Spinal cord (tissue), 10 donors: ENCODE measurements around the gene TM9SF4. TPM values are rescaled to one million over a fixed set of nuclear protein-coding genes. Genes with fewer than 3 reads are reported as not detected.
"Not testable (repeated sequence)": the region's sequence is repeated elsewhere in the genome, so short reads cannot be mapped to it uniquely, and the experiment has no call there.

Source experiments
- DNase-seq, 6 donors: peaks; one replicate each; pipeline versions ENCODE4 v3.0.0 to v3.0.0-alpha.2; 2013 to 2015; ENCODE audit warnings: low spot score in 6 of 6, low read depth in 4 of 6
- H3K27ac ChIP-seq: one replicate; pipeline ENCODE4 v1.5.1; 2013; ENCODE audit warnings: low read depth, low read length, control low read depth
- H3K27me3 ChIP-seq: one replicate; pipeline ENCODE4 v1.6.1; 2013; ENCODE audit warnings: low read length; ENCODE audit not compliant: control insufficient read depth, insufficient read depth
- H3K36me3 ChIP-seq: one replicate; pipeline ENCODE4 v1.6.1; 2013; ENCODE audit warnings: low read length; ENCODE audit not compliant: control insufficient read depth, insufficient read depth
- H3K4me1 ChIP-seq: one replicate; pipeline ENCODE4 v1.6.1; 2013; ENCODE audit warnings: low read length; ENCODE audit not compliant: control insufficient read depth, insufficient read depth
- H3K4me3 ChIP-seq: one replicate; pipeline ENCODE4 v1.5.1; 2013; ENCODE audit warnings: low read depth, low read length, control low read depth
- H3K9me3 ChIP-seq: one replicate; pipeline ENCODE4 v1.6.1; 2013; ENCODE audit warnings: low read length; ENCODE audit not compliant: control insufficient read depth, insufficient read depth
- WGBS: methylation state at CpG from one replicate; pipeline ENCODE4 v1.1.5; 2013; ENCODE audit warnings: missing lambda C conversion rate; ENCODE audit not compliant: insufficient coverage; 5-methylcytosine and 5-hydroxymethylcytosine counted together
- polyA plus RNA-seq, 2 donors: library from polyadenylated mRNA; unstranded; fragments of 120-200 nt; gene quantifications; one replicate each; pipeline ENCODE4 v1.2.1, GENCODE V29; 2013; ENCODE audit not compliant: insufficient read length in 2 of 2
- total RNA-seq, 2 donors: library from RNA; depleted of rRNA in 1 of 2; stranded (reverse); fragments of 120-200 nt in 1 of 2; fragments of >200 nt in 1 of 2; gene quantifications; one replicate each; pipeline versions ENCODE4 v1.2.3 to v1.2.4, GENCODE V29; 2013 to 2014
- donor health status: healthy.

Gene TM9SF4
- total and polyA plus RNA-seq, 4 donors = 33.2 to 65.9 (median 49.1) TPM

DNA sequence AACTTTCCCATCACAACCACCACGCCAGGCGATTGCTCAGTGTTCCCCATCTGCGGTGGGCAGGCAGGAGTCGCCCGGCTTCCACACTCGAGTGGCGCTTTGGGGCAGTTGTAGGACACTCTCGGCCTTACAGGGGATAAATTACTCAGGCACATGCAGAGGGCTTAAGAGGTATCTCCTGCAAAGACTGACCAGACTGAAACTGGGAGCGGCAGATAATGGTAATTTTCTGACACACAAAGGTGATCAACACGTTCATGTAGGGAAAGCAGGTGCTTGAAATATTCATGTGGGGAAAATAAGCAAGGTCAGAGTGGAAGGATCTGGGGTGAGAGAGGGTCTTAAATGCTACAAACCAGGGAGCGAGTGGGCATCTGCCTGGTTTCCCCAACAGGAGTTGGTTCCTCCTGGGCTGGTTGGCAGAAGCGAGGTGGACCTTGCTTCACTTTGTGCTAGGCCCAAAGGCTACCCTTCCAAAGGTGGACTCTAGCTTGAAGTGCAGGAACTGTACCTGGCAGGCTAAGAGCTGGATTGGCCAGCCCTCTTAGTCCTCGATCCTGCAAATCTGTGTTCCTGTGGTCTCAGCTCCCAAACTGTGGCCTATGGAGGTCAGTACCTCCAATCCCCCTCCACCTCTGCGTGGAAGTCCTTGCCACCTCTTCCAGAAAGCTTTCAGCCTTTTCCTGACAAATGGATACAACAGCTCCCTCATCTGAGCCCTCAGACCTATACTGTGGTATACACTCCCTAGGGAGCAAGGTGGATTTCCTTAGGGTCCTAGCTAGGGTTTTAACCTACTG lies 81.3 kb downstream of the TM9SF4 start:
- DNase-seq = peak in 1 of 6 donors; percentile 6
- H3K9me3 ChIP-seq = no peaks in the 10 kb centered on the region
- WGBS = 27% methylated on average over 14 of the region's 14 CpGs
- H3K27me3 ChIP-seq = no peaks in the 10 kb centered on the region
- H3K4me3 ChIP-seq = peak overlapping the region; percentile 51
- H3K27ac ChIP-seq = peak overlapping the region; percentile 54
- peaks cover 34% of the 10 kb centered on the region for H3K4me1 ChIP-seq
- H3K36me3 ChIP-seq = peaks cover 33% of the 10 kb centered on the region

DNA sequence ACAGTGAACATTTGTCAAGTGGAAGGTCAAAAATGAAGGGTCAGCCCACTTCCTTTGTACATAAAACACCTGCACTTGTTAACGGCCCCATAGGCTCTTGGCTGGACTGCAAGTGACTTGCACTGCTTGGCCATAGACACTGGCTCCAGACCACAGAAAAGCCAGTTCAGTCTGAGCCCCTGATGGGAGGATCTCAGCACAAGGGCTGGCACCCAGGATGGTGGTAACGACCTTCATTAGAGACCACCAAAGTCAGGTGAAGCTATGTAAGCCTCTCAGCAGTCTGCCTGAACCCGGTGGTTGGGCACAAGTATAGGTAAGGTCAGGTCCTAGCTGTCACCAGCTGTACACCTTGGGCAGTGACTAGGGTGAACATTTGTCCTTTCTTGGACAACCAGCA lies 81.9 kb downstream of the TM9SF4 start:
- 74% methylated on average over 3 of the region's 3 CpGs for WGBS
- Histone ChIP-seq H3K4me3 (no peak overlapping the region), H3K9me3 (no peaks in the 10 kb centered on the region), H3K27ac (no peak overlapping the region), H3K36me3 (peaks cover 39% of the 10 kb centered on the region), H3K4me1 (peaks cover 34% of the 10 kb centered on the region), H3K27me3 (no peaks in the 10 kb centered on the region)
- DNase-seq = no peak

DNA sequence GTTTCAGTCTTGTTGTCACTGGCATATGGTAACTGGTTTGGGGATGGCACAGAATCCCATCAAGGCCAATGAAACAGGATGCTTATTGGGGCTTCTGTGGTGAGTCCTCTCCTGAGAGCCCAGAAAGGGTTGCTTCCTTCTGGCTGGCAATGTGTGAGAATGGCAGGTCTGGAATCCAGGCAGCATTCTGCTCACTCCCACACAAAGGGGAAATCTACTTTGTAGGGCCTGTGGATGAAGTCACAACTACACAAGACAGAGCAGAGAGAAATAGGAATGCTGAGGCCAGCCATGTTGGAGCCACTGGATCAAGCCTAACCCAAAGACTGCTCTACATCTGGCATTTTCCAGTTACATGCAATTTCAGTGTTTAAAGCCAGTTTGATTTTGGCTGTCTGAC lies 82.4 kb downstream of the TM9SF4 start:
- DNase-seq = no peak
- peaks cover 43% of the 10 kb centered on the region for H3K36me3 ChIP-seq
- H3K9me3 ChIP-seq = no peaks in the 10 kb centered on the region
- peaks cover 34% of the 10 kb centered on the region for H3K4me1 ChIP-seq
- no peak overlapping the region for H3K27ac ChIP-seq
- H3K27me3 ChIP-seq = no peaks in the 10 kb centered on the region
- no peak overlapping the region for H3K4me3 ChIP-seq

DNA sequence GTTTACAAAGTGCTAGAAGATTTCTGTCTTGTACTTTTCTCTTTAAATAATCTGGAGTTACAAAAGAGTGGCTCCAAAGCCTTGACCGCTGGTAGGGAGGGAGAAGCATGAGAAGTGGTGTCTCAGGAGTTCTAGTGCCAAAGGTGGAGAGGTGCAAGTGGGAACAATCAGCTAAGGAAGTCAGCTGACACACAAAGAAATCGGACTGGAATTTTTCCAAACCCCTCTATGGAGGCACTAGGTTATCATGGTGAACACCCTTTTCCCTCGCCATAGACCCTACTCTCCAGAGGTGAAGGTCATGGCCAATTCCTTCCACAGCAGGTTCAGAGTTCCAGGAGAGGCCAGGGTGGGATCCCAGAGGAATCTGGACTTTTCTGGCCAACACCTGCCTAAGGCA lies 83.2 kb downstream of the TM9SF4 start:
- no peak for DNase-seq
- Histone ChIP-seq H3K27ac (no peak overlapping the region), H3K27me3 (no peaks in the 10 kb centered on the region), H3K4me3 (no peak overlapping the region), H3K9me3 (no peaks in the 10 kb centered on the region), H3K4me1 (peaks cover 34% of the 10 kb centered on the region), H3K36me3 (peaks cover 50% of the 10 kb centered on the region)
- WGBS = 80% methylated on average over 1 of the region's 3 CpGs

DNA sequence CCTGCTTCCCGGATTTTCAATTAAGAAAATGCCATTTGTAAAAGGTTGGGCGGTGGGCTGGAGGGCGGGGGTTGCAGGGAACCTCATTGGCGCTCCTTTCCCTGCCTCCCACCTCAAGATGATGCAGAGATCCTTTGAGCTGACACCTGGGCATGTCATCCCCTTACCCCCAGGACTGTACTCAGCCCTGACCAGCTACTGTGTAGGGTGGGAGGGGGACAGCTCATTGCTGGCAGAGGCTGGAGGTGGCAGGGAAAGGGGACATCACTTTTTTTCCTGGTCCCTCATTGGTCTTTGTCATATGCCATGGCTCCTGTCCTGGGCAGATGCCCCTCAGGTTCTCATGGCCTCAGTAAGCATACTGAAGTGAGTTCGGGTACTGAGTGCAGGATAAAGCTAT lies 83.8 kb downstream of the TM9SF4 start:
- no CpG with 5 or more reads among the region's 5 CpGs for WGBS
- peaks cover 45% of the 10 kb centered on the region for H3K36me3 ChIP-seq
- DNase-seq = not testable (repeated sequence)

DNA sequence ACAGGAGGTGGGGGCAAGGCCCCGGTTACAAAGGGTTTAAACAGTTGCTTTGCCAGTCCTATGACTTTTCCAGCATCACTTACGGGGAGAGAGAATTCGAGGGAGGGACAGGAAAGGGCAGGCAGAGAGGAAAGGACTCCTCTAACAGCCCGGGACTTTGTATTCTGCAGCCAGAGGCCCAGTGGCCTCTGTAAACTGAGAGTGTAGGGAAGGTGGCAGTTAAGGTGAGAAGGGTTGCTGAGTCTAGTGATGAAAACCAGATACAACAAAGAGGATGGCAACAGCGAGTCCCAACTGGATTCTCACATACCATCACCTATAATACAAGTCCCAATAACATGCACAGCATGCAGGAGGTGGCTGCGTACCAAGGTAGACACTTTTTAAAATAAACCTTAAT lies 84.5 kb downstream of the TM9SF4 start:
- Histone ChIP-seq H3K4me3 (no peak overlapping the region), H3K9me3 (no peaks in the 10 kb centered on the region), H3K36me3 (peaks cover 39% of the 10 kb centered on the region), H3K4me1 (peaks cover 21% of the 10 kb centered on the region), H3K27me3 (no peaks in the 10 kb centered on the region), H3K27ac (no peak overlapping the region)
- DNase-seq = peak in 1 of 6 donors; percentile 35
- WGBS = 100% methylated on average over 2 of the region's 6 CpGs

More for the DNA sequence above, 83.8 kb downstream of the TM9SF4 start:
- H3K4me3 ChIP-seq, H3K9me3 ChIP-seq, H3K27me3 ChIP-seq, H3K27ac ChIP-seq: not testable (repeated sequence)
- H3K4me1 ChIP-seq = peaks cover 27% of the 10 kb centered on the region

DNA sequence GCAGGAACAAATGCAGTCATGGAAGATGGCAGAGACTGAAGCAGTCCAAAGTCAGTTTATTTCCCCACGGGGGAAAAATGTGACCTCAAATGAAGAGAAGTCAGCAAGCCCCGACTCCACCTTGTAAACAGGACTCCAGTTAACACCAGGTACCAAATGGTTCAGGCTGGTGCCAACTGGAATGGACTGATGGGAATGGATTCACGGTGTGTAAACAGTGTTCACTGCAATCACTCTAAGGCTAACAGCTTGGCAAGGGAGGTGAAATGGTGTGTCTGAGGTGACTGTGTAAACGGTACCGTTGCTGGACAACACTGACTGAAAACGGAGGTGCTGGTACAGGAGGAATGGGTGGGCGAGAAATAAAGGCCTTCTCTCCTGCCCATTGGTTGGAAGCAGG lies 86.1 kb downstream of the TM9SF4 start:
- Histone ChIP-seq H3K9me3 (no peaks in the 10 kb centered on the region), H3K4me3 (no peak overlapping the region), H3K36me3 (peaks cover 47% of the 10 kb centered on the region), H3K27ac (no peak overlapping the region), H3K27me3 (no peaks in the 10 kb centered on the region), H3K4me1 (peaks cover 9% of the 10 kb centered on the region)
- 90% methylated on average over 6 of the region's 7 CpGs for WGBS
- DNase-seq = no peak

DNA sequence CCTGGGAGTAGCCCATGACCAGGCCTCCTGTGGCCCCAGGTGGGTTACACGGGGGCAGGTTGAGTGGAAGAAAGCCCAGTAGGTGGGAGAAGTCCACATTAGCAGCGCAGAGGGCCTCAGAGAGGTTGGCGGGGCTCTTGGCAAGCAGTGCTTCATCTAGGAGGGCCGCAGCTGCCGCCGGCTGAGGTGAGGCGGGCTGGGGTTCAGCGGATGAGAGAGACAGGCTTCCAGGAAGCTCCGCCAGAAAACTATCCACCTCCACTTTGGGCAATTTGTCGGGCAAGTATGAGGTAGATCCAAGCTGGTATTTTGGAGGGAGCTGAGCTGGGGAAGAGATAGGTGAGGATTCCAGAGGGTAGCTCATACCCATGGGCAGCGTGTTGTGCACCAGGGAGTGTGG lies 87.1 kb downstream of the TM9SF4 start:
- H3K27ac ChIP-seq = not testable (repeated sequence)

DNA sequence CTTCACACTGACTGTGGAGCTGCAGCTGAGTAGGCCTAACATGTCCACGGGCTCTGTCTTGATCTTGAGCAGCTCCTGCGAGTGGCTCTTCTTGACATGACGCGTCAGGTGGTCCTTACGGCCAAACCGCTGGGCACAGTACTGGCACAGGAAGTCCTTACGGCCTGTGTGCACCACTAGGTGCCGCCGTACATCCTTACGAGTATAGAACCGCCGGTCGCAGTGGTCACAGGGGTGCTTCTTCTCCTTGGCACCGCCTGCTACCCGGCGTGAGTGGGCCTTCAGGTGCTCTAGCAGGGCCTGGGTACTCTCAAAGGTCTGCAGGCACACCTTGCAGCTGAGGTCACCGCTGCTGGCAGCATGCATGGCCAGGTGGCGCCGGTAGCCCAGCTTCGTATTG lies 87.6 kb downstream of the TM9SF4 start:
- not testable (repeated sequence) for DNase-seq, H3K9me3 ChIP-seq, H3K4me3 ChIP-seq, H3K4me1 ChIP-seq, H3K27ac ChIP-seq, H3K27me3 ChIP-seq
- WGBS = 93% methylated on average over 19 of the region's 20 CpGs
- H3K36me3 ChIP-seq = peaks cover 63% of the 10 kb centered on the region

More for the DNA sequence above, 87.1 kb downstream of the TM9SF4 start:
- H3K27me3 ChIP-seq, H3K9me3 ChIP-seq, H3K4me1 ChIP-seq, DNase-seq, H3K4me3 ChIP-seq: not testable (repeated sequence)
- H3K36me3 ChIP-seq = peaks cover 57% of the 10 kb centered on the region
- WGBS = 95% methylated on average over 3 of the region's 11 CpGs

DNA sequence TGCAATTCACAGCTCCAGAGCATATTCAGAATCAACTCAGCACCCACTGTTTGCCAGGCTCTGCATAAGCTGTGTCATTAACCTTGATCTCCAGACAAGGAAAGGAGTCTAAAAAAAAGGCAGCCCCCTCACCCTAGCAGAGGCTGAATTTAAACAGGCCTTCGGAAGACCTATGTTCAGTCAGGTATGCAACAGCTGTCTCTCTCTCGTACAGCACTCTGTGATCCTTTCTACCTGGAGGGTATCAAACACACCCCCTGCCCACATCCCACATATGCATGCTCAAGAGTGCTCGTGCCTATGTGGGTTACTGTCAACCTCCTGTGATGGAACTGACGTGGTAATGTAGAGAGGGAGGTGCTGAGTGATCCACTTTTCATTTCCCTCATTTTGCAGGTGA lies 89.5 kb downstream of the TM9SF4 start:
- Histone ChIP-seq H3K9me3 (no peaks in the 10 kb centered on the region), H3K27me3 (no peaks in the 10 kb centered on the region), H3K27ac (no peak overlapping the region), H3K4me1 (no peaks in the 10 kb centered on the region), H3K4me3 (no peak overlapping the region), H3K36me3 (peaks cover 59% of the 10 kb centered on the region)
- 94% methylated on average over 2 of the region's 4 CpGs for WGBS
- no peak for DNase-seq
